GM12892 (cell line): Measurements from ENCODE around the gene LRRC46.

Experiments used
- POLR2A ChIP-seq: IDR thresholded peaks from 2 replicates; pipeline ENCODE4 v1.6.1; 2011; ENCODE audit warnings: low read depth, low read length, control low read depth
- POLR2AphosphoS5 ChIP-seq: IDR thresholded peaks from 2 replicates; pipeline ENCODE4 v1.6.1; 2011; ENCODE audit warnings: low read depth, low read length, control low read depth
- TAF1 ChIP-seq: IDR thresholded peaks from 2 replicates; pipeline ENCODE4 v1.6.1; 2011; ENCODE audit warnings: low read depth, mild to moderate bottlenecking, control low read depth, low read length, borderline replicate concordance

DNA sequence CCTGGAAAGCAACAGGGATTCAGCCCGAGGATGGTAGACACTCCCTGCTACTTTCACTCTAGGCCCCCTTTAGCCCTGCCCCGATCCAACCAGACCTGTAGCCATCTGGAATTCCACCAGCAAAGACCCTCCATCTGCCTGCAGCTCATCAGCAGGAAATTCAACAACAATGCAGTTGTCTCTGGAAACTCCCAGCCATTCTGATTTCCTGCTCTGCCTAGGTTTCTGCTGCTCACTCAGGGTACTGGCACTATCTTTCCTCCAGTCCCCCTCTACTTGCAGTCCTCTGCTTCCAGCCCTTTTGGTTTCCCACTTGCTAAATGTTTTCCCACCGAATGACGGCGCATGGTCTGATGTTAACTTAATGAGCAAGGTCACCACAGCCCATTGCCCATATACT lies 22.1 kb downstream of the LRRC46 start:
- no peak for TF ChIP-seq TAF1
- no peak for TF ChIP-seq POLR2AphosphoS5
- no peak for TF ChIP-seq POLR2A
